IMR-90 (cell line): ENCODE measurements around the gene NT5DC1. TPM values are rescaled to one million over a fixed set of nuclear protein-coding genes. Genes with fewer than 3 reads are reported as not detected.

Experiments used
- ATAC-seq: fragments of 200-7000 bp; cut with Tn5 transposase; 2 replicates; pipeline ENCODE4 v1.9.1; 2020; ENCODE audit warnings: low read depth, mild to moderate bottlenecking, moderate library complexity
- BruUV-seq: library from RNA; stranded (reverse); fragments of 400-500 nt; replicated peaks from 2 replicates; lab custom pipeline; 2021; lab: Mats Ljungman, UMichigan
- CTCF ChIA-PET: fragments of 300-600 bp; formaldehyde crosslinking; extraction: SDS; loops from one replicate; lab custom pipeline; 2021; ENCODE audit warnings: antibody characterized with exemption; lab: Yijun Ruan, JAX
- POLR2A ChIA-PET: fragments of 300-600 bp; sonication (Branson Sonifier 250); formaldehyde crosslinking; loops from one replicate; lab custom pipeline; 2022; ENCODE audit warnings: antibody characterized with exemption; ENCODE audit not compliant: unreplicated experiment; lab: Charles Lee
- DNase-seq: peaks from one replicate; pipeline ENCODE4 v3.0.0; 2013
- H2AFZ ChIP-seq: replicated peaks from 2 replicates; pipeline ENCODE3; 2013; ENCODE audit warnings: low read length, mild to moderate bottlenecking; ENCODE audit not compliant: poor library complexity
- H2AK5ac ChIP-seq: 2 replicates; pipeline ENCODE4 v1.6.1; 2013; ENCODE audit warnings: low read depth, low read length, inconsistent platforms
- H2AK9ac ChIP-seq: replicated peaks from 2 replicates; pipeline ENCODE3; 2013; ENCODE audit warnings: mild to moderate bottlenecking, low read depth, low read length, moderate library complexity; ENCODE audit not compliant: poor library complexity
- H2BK120ac ChIP-seq: 2 replicates; pipeline ENCODE4 v1.6.1; 2013; ENCODE audit warnings: low read depth, low read length, inconsistent platforms
- H2BK15ac ChIP-seq: 3 replicates; pipeline ENCODE4 v1.6.1; 2013; ENCODE audit warnings: low read depth, low read length, inconsistent platforms
- H2BK20ac ChIP-seq: 2 replicates; pipeline ENCODE4 v1.6.1; 2013; ENCODE audit warnings: low read depth, mild to moderate bottlenecking, inconsistent platforms, low read length, moderate library complexity
- H2BK5ac ChIP-seq: 2 replicates; pipeline ENCODE4 v1.6.1; 2013; ENCODE audit warnings: mild to moderate bottlenecking, low read depth, low read length, inconsistent platforms; ENCODE audit not compliant: poor library complexity, severe bottlenecking
- H3K14ac ChIP-seq: replicated peaks from 2 replicates; pipeline ENCODE4 v1.6.1; 2013; ENCODE audit warnings: low read depth, low read length, inconsistent platforms
- H3K18ac ChIP-seq: 2 replicates; pipeline ENCODE4 v1.6.1; 2013; ENCODE audit warnings: low read depth, low read length, control low read depth
- H3K23ac ChIP-seq: 2 replicates; pipeline ENCODE4 v1.6.1; 2013; ENCODE audit warnings: low read depth, low read length, inconsistent platforms
- H3K27ac ChIP-seq: 2 replicates; pipeline ENCODE4 v1.5.1; 2013; ENCODE audit warnings: mild to moderate bottlenecking, control low read depth, low read length; ENCODE audit not compliant: insufficient read depth
- H3K27me3 ChIP-seq: 2 replicates; pipeline ENCODE4 v1.6.1; 2013; ENCODE audit warnings: low read length; ENCODE audit not compliant: control insufficient read depth, insufficient read depth
- H3K36me3 ChIP-seq: 2 replicates; pipeline ENCODE4 v1.6.1; 2013; ENCODE audit warnings: low read length, mixed read lengths; ENCODE audit not compliant: control insufficient read depth, insufficient read depth
- H3K4ac ChIP-seq: 2 replicates; pipeline ENCODE4 v1.6.1; 2013; ENCODE audit warnings: low read depth, low read length, inconsistent platforms
- H3K4me1 ChIP-seq: 2 replicates; pipeline ENCODE4 v1.6.1; 2013; ENCODE audit warnings: low read length, mixed read lengths; ENCODE audit not compliant: control insufficient read depth, insufficient read depth
- H3K4me2 ChIP-seq: 2 replicates; pipeline ENCODE4 v1.6.1; 2013; ENCODE audit warnings: low read depth, mild to moderate bottlenecking, control low read depth, low read length, moderate library complexity
- H3K4me3 ChIP-seq: 2 replicates; pipeline ENCODE4 v1.5.1; 2013; ENCODE audit warnings: low read depth, mild to moderate bottlenecking, control low read depth, low read length, moderate library complexity; ENCODE audit not compliant: insufficient read depth
- H3K56ac ChIP-seq: 2 replicates; pipeline ENCODE4 v1.6.1; 2013; ENCODE audit warnings: low read length, inconsistent platforms; ENCODE audit not compliant: insufficient read depth; ENCODE audit errors: extremely low read depth
- H3K79me1 ChIP-seq, 2 experiments: 2 replicates each; pipeline ENCODE4 v1.6.1; 2013; ENCODE audit warnings: low read length in 2 of 2, inconsistent platforms in 1 of 2, low read depth in 1 of 2
- H3K9ac ChIP-seq: 2 replicates; pipeline ENCODE4 v1.6.1; 2013; ENCODE audit warnings: low read depth, low read length, control low read depth
- H3K9me1 ChIP-seq: 2 replicates; pipeline ENCODE4 v1.6.1; 2013; ENCODE audit warnings: low read length, inconsistent platforms; ENCODE audit not compliant: insufficient read depth
- H3K9me3 ChIP-seq: 2 replicates; pipeline ENCODE4 v1.6.1; 2013; ENCODE audit warnings: low read length; ENCODE audit not compliant: control insufficient read depth, insufficient read depth
- H4K20me1 ChIP-seq: 2 replicates; pipeline ENCODE4 v1.6.1; 2013; ENCODE audit warnings: low read length, inconsistent platforms; ENCODE audit not compliant: insufficient read depth
- H4K5ac ChIP-seq: 2 replicates; pipeline ENCODE4 v1.6.1; 2013; ENCODE audit warnings: mild to moderate bottlenecking, low read depth, low read length, control low read depth
- H4K8ac ChIP-seq, 2 experiments: 2 replicates each; pipeline ENCODE4 v1.6.1; 2013; ENCODE audit warnings: low read depth in 2 of 2, low read length in 2 of 2, control low read depth in 1 of 2, inconsistent platforms in 1 of 2
- H4K91ac ChIP-seq: 2 replicates; pipeline ENCODE4 v1.6.1; 2013; ENCODE audit warnings: low read depth, low read length, inconsistent platforms; ENCODE audit not compliant: insufficient read depth
- BHLHE40 ChIP-seq: fragments of 150-350 bp; IDR thresholded peaks from 2 replicates; pipeline ENCODE4 v1.6.1; 2016; ENCODE audit warnings: mild to moderate bottlenecking, low read depth, low read length
- CEBPB ChIP-seq: IDR thresholded peaks from 2 replicates; pipeline ENCODE4 v1.6.1; 2012; ENCODE audit warnings: low read depth, low read length, improper control_type of control experiment
- MAFK ChIP-seq: IDR thresholded peaks from 2 replicates; pipeline ENCODE4 v1.6.1; 2012; ENCODE audit warnings: low read depth, low read length, improper control_type of control experiment
- MXI1 ChIP-seq: IDR thresholded peaks from 2 replicates; pipeline ENCODE4 v1.6.1; 2012; ENCODE audit warnings: low read depth, mild to moderate bottlenecking, low read length, moderate library complexity, borderline replicate concordance
- NFE2L2 ChIP-seq: fragments of 150-350 bp; IDR thresholded peaks from 2 replicates; pipeline ENCODE4 v1.6.1; 2016; ENCODE audit warnings: low read depth, mild to moderate bottlenecking, low read length
- RAD21 ChIP-seq: IDR thresholded peaks from 2 replicates; pipeline ENCODE4 v1.6.1; 2012; ENCODE audit warnings: low read length, improper control_type of control experiment
- dilution Hi-C: fragments of 300-500 bp; cut with HindIII; formaldehyde crosslinking; loops from one replicate; pipeline ENCODE4 v1.14.3; 2018; ENCODE audit warnings: low sequenced_read_pairs; ENCODE audit not compliant: unreplicated experiment
- in situ Hi-C: fragments of 300-500 bp; cut with MboI; formaldehyde crosslinking; loops from 3 replicates; pipeline ENCODE4 v1.14.3; 2019; ENCODE audit warnings: low sequenced_read_pairs, inconsistent platforms, mixed read lengths
- intact Hi-C: fragments of 100-400 bp; cut with micrococcal nuclease; formaldehyde crosslinking; loops from 2 replicates; pipeline ENCODE4 v1.10.0; 2022
- polyA plus RNA-seq, 3 experiments: library from polyadenylated mRNA; depleted of rRNA; stranded (reverse); fragments of >200 nt; gene quantifications; 2 replicates each; pipeline ENCODE4 v1.2.3, GENCODE V29; 2012; ENCODE audit warnings: low replicate concordance in 1 of 3
- total RNA-seq: library from RNA; depleted of rRNA; stranded (reverse); fragments of >200 nt; gene quantifications from 2 replicates; pipeline ENCODE4 v1.2.3, GENCODE V29; 2012
- TF ChIP-seq, protein P1 (sequence below): fragments of 150-350 bp; IDR thresholded peaks from 2 replicates; pipeline ENCODE4 v1.6.1; 2016; ENCODE audit warnings: low read depth, mild to moderate bottlenecking, low read length, moderate library complexity, borderline replicate concordance

The NT5DC1 gene
- total and polyA plus RNA-seq, 2 of the 4 experiments (the other 2 are of a cell fraction) = 11.7 to 16.8 TPM

DNA sequence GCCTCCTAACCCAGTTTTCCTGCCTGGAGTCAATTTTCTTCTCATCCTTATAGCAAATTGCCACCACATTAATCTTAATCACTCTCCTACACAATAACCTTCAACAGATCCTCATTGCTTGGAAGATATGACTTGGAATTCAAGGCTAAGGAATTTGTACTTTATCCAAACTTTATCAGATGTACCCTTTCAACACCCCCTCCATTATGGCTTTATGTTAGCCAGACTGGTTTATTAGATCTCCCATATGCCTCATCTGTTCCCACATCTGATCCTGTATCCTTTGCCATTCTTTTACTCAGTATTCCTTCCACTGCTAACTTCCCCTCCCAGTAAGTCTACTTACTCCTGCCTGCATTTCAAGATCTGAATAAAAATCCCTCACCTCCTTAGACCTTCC lies 36.0 kb upstream of the NT5DC1 start:
- Histone ChIP-seq H4K5ac (no peak overlapping the region), H4K91ac (no peak overlapping the region), H2AK5ac (no peak overlapping the region), H3K36me3 (no peaks in the 10 kb centered on the region), H2AK9ac (no peak overlapping the region), H2AFZ (no peak overlapping the region), H3K14ac (no peak overlapping the region), H3K56ac (no peak overlapping the region), H2BK15ac (no peak overlapping the region), H2BK5ac (no peak overlapping the region), H3K27me3 (no peaks in the 10 kb centered on the region), H3K4me3 (no peak overlapping the region), H3K4ac (no peak overlapping the region), H3K27ac (no peak overlapping the region), H2BK20ac (no peak overlapping the region), H2BK120ac (no peak overlapping the region), H3K4me2 (no peak overlapping the region), H3K23ac (no peak overlapping the region), H4K20me1 (no peaks in the 10 kb centered on the region), H3K18ac (no peak overlapping the region; the same call in 1 of the 2 replicates), H4K8ac (no peak overlapping the region), H3K9ac (no peak overlapping the region), H3K79me1 (no peaks in the 10 kb centered on the region), H3K9me3 (no peaks in the 10 kb centered on the region), H3K4me1 (peaks cover 8% of the 10 kb centered on the region), H3K9me1 (0 out of 2 replicates have a peak, but pooled peaks cover 3% of the 10 kb centered on the region)
- dilution Hi-C loops (no loop called here), intact Hi-C loops (loop anchor here (5.0 kb wide), 1 partner anchor 1588 kb away; no protein-coding TSS in a partner anchor), in situ Hi-C loops (no loop called here)
- POLR2A ChIA-PET = no interaction called here
- no peak for TF ChIP-seq CEBPB
- no peak for TF ChIP-seq MXI1
- no peak for TF ChIP-seq MAFK
- TF ChIP-seq BHLHE40 = no peak
- TF ChIP-seq RAD21 = no peak
- no peak for TF ChIP-seq NFE2L2
- TF ChIP-seq, protein P1, sequence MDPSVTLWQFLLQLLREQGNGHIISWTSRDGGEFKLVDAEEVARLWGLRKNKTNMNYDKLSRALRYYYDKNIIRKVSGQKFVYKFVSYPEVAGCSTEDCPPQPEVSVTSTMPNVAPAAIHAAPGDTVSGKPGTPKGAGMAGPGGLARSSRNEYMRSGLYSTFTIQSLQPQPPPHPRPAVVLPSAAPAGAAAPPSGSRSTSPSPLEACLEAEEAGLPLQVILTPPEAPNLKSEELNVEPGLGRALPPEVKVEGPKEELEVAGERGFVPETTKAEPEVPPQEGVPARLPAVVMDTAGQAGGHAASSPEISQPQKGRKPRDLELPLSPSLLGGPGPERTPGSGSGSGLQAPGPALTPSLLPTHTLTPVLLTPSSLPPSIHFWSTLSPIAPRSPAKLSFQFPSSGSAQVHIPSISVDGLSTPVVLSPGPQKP = no peak
- no TSS peak for BruUV-seq
- CTCF ChIA-PET = no interaction called here
- DNase-seq = no peak
- ATAC-seq = no peak
